ENCODE data around the gene GPHN. TPM values are rescaled to one million over a fixed set of nuclear protein-coding genes. Genes with fewer than 3 reads are reported as not detected.
"Not testable (repeated sequence)": the region's sequence is repeated elsewhere in the genome, so short reads cannot be mapped to it uniquely, and the experiment has no call there.

Gene GPHN
- total RNA-seq, 1 donor = 8.3 TPM

DNA sequence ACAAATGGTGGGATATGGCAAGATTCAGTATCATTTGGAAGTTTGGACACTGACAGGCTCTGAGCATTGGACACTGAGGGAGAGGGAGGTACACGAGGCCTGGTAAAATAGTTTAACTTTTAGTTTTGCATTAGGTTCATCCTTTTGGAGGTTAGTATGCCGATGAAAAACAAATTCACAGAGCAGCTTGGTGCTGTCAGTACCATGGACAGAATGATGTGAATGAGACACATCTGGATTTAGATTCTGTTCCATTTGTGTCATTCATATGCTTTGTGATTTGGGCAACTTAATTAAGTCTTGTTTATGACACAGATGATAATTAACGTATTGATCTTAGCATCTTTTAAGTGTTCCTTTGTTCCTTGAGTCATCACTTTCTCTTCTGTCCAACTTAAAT is 33.7 kb downstream of the GPHN start:
- TF ChIP-seq, protein P1, sequence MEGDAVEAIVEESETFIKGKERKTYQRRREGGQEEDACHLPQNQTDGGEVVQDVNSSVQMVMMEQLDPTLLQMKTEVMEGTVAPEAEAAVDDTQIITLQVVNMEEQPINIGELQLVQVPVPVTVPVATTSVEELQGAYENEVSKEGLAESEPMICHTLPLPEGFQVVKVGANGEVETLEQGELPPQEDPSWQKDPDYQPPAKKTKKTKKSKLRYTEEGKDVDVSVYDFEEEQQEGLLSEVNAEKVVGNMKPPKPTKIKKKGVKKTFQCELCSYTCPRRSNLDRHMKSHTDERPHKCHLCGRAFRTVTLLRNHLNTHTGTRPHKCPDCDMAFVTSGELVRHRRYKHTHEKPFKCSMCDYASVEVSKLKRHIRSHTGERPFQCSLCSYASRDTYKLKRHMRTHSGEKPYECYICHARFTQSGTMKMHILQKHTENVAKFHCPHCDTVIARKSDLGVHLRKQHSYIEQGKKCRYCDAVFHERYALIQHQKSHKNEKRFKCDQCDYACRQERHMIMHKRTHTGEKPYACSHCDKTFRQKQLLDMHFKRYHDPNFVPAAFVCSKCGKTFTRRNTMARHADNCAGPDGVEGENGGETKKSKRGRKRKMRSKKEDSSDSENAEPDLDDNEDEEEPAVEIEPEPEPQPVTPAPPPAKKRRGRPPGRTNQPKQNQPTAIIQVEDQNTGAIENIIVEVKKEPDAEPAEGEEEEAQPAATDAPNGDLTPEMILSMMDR (IDR thresholded peaks at IDR 0.05; ENCODE audit: extremely low read depth, low read depth, low read length) = no peak
- Histone ChIP-seq H3K4me1 (ENCODE audit: insufficient read depth, low read length) (no peaks in the 10 kb centered on the region), H3K27ac (ENCODE audit: low read depth, low read length) (no peak overlapping the region), H3K27me3 (ENCODE audit: insufficient read depth, low read length) (no peaks in the 10 kb centered on the region), H4K20me1 (ENCODE audit: insufficient read depth, low read length) (peaks cover 7% of the 10 kb centered on the region), H3K4me3 (ENCODE audit: insufficient read depth, low read length) (no peak overlapping the region), H3K36me3 (ENCODE audit: insufficient read depth, low read length) (no peaks in the 10 kb centered on the region), H3K79me2 (ENCODE audit: insufficient read depth, low read length) (peaks cover 3% of the 10 kb centered on the region), H3K9me3 (ENCODE audit: low read depth, low read length) (no peaks in the 10 kb centered on the region), H3K4me2 (ENCODE audit: insufficient read depth, low read length) (no peak overlapping the region), H2AFZ (ENCODE audit: low read length) (no peak overlapping the region)
- DNase-seq (ENCODE audit: insufficient read length, low spot score, missing footprints) = no peak

GRCh38 chr14:66543996-66544395 is 36.0 kb downstream of the GPHN start:
- Histone ChIP-seq H3K4me3 (ENCODE audit: insufficient read depth, low read length) (no peak overlapping the region), H3K27me3 (ENCODE audit: insufficient read depth, low read length) (no peaks in the 10 kb centered on the region), H3K9me3 (ENCODE audit: low read depth, low read length) (no peaks in the 10 kb centered on the region), H3K79me2 (ENCODE audit: insufficient read depth, low read length) (no peaks in the 10 kb centered on the region), H3K4me1 (ENCODE audit: insufficient read depth, low read length) (no peaks in the 10 kb centered on the region), H3K27ac (ENCODE audit: low read depth, low read length) (no peak overlapping the region), H3K4me2 (ENCODE audit: insufficient read depth, low read length) (no peak overlapping the region), H3K36me3 (ENCODE audit: insufficient read depth, low read length) (no peaks in the 10 kb centered on the region), H4K20me1 (ENCODE audit: insufficient read depth, low read length) (peaks cover 4% of the 10 kb centered on the region), H2AFZ (ENCODE audit: low read length) (no peak overlapping the region)
- no peak for DNase-seq (ENCODE audit: insufficient read length, low spot score, missing footprints)
- TF ChIP-seq, protein P1 (IDR thresholded peaks at IDR 0.05; ENCODE audit: extremely low read depth, low read depth, low read length) = no peak

GRCh38 chr14:66545191-66545590 is 37.2 kb downstream of the GPHN start:
- not testable (repeated sequence) for H3K79me2 ChIP-seq (ENCODE audit: insufficient read depth, low read length); H4K20me1 ChIP-seq (ENCODE audit: insufficient read depth, low read length); H2AFZ ChIP-seq (ENCODE audit: low read length); H3K27me3 ChIP-seq (ENCODE audit: insufficient read depth, low read length); DNase-seq (ENCODE audit: insufficient read length, low spot score, missing footprints); H3K36me3 ChIP-seq (ENCODE audit: insufficient read depth, low read length); H3K9me3 ChIP-seq (ENCODE audit: low read depth, low read length); H3K4me3 ChIP-seq (ENCODE audit: insufficient read depth, low read length); H3K4me1 ChIP-seq (ENCODE audit: insufficient read depth, low read length); H3K4me2 ChIP-seq (ENCODE audit: insufficient read depth, low read length); H3K27ac ChIP-seq (ENCODE audit: low read depth, low read length)

- H3K36me3 ChIP-seq (ENCODE audit: insufficient read depth, low read length); H2AFZ ChIP-seq (ENCODE audit: low read length): not testable (repeated sequence)
Observed at GRCh38 chr14:66545751-66546150, 37.8 kb downstream of the GPHN start.

GRCh38 chr14:66563731-66564130 is 55.8 kb downstream of the GPHN start:
- Histone ChIP-seq H3K79me2 (ENCODE audit: insufficient read depth, low read length) (no peaks in the 10 kb centered on the region), H3K27me3 (ENCODE audit: insufficient read depth, low read length) (no peaks in the 10 kb centered on the region), H4K20me1 (ENCODE audit: insufficient read depth, low read length) (peaks cover 3% of the 10 kb centered on the region), H3K4me1 (ENCODE audit: insufficient read depth, low read length) (no peaks in the 10 kb centered on the region), H3K36me3 (ENCODE audit: insufficient read depth, low read length) (no peaks in the 10 kb centered on the region), H3K4me3 (ENCODE audit: insufficient read depth, low read length) (no peak overlapping the region), H2AFZ (ENCODE audit: low read length) (no peak overlapping the region), H3K27ac (ENCODE audit: low read depth, low read length) (no peak overlapping the region), H3K9me3 (ENCODE audit: low read depth, low read length) (no peaks in the 10 kb centered on the region), H3K4me2 (ENCODE audit: insufficient read depth, low read length) (no peak overlapping the region)
- no peak for DNase-seq (ENCODE audit: insufficient read length, low spot score, missing footprints)
- TF ChIP-seq, protein P1 (IDR thresholded peaks at IDR 0.05; ENCODE audit: extremely low read depth, low read depth, low read length) = no peak

More at GRCh38 chr14:66545751-66546150, 37.8 kb downstream of the GPHN start:
- not testable (repeated sequence) for H3K79me2 ChIP-seq (ENCODE audit: insufficient read depth, low read length); H3K4me3 ChIP-seq (ENCODE audit: insufficient read depth, low read length); H3K9me3 ChIP-seq (ENCODE audit: low read depth, low read length); DNase-seq (ENCODE audit: insufficient read length, low spot score, missing footprints); H3K27me3 ChIP-seq (ENCODE audit: insufficient read depth, low read length); H3K4me1 ChIP-seq (ENCODE audit: insufficient read depth, low read length); H3K27ac ChIP-seq (ENCODE audit: low read depth, low read length); H4K20me1 ChIP-seq (ENCODE audit: insufficient read depth, low read length); H3K4me2 ChIP-seq (ENCODE audit: insufficient read depth, low read length)
